ENCODE results near the gene TAPT1.
"Not testable (repeated sequence)": the region's sequence is repeated elsewhere in the genome, so short reads cannot be mapped to it uniquely, and the experiment has no call there.

Gene TAPT1

GRCh38 chr4:16213121-16213520 is 13.2 kb downstream of the TAPT1 start:
- DNase-seq (ENCODE audit: low read depth in 2 of 2): no peak

- no peak for DNase-seq (ENCODE audit: low read depth in 2 of 2)
Observed at GRCh38 chr4:16212138-16212782, 14.0 kb downstream of the TAPT1 start.

GRCh38 chr4:16207409-16207808 is 18.9 kb downstream of the TAPT1 start:
- DNase-seq (ENCODE audit: low read depth in 2 of 2): no peak

GRCh38 chr4:16206848-16207247 is 19.4 kb downstream of the TAPT1 start:
- DNase-seq (ENCODE audit: low read depth in 2 of 2): no peak

GRCh38 chr4:16206301-16206700 is 20.0 kb downstream of the TAPT1 start:
- DNase-seq (ENCODE audit: low read depth in 2 of 2): no peak

GRCh38 chr4:16205298-16206164 is 20.7 kb downstream of the TAPT1 start:
- DNase-seq (ENCODE audit: low read depth in 2 of 2): no peak

GRCh38 chr4:16204505-16204904 is 21.8 kb downstream of the TAPT1 start:
- DNase-seq (ENCODE audit: low read depth in 2 of 2): no peak

- DNase-seq (ENCODE audit: low read depth in 2 of 2): no peak
Observed at GRCh38 chr4:16203083-16203482, 23.2 kb downstream of the TAPT1 start.

GRCh38 chr4:16202598-16202997 is 23.7 kb downstream of the TAPT1 start:
- no peak for DNase-seq (ENCODE audit: low read depth in 2 of 2)

- no peak for DNase-seq (ENCODE audit: low read depth in 2 of 2)
Observed at GRCh38 chr4:16199093-16199492, 27.2 kb downstream of the TAPT1 start.

GRCh38 chr4:16197876-16198665 is 28.2 kb downstream of the TAPT1 start:
- no peak for DNase-seq (ENCODE audit: low read depth in 2 of 2)

GRCh38 chr4:16196482-16197393 is 29.5 kb downstream of the TAPT1 start:
- no peak for DNase-seq (ENCODE audit: low read depth in 2 of 2)

- no peak for DNase-seq (ENCODE audit: low read depth in 2 of 2)
Observed at GRCh38 chr4:16195209-16195608, 31.1 kb downstream of the TAPT1 start.

- DNase-seq (ENCODE audit: low read depth in 2 of 2): not testable (repeated sequence)
Observed at GRCh38 chr4:16194798-16195197, 31.5 kb downstream of the TAPT1 start.

GRCh38 chr4:16194214-16194613 is 32.1 kb downstream of the TAPT1 start:
- no peak for DNase-seq (ENCODE audit: low read depth in 2 of 2)

GRCh38 chr4:16192631-16193518 is 33.4 kb downstream of the TAPT1 start:
- DNase-seq (ENCODE audit: low read depth in 2 of 2): no peak

GRCh38 chr4:16192057-16192456 is 34.2 kb downstream of the TAPT1 start:
- DNase-seq (ENCODE audit: low read depth in 2 of 2): no peak

GRCh38 chr4:16187455-16187854 is 38.8 kb downstream of the TAPT1 start:
- no peak for DNase-seq (ENCODE audit: low read depth in 2 of 2)

- DNase-seq (ENCODE audit: low read depth in 2 of 2): no peak
Observed at GRCh38 chr4:16186986-16187385, 39.3 kb downstream of the TAPT1 start.

GRCh38 chr4:16183604-16184003 is 42.7 kb downstream of the TAPT1 start:
- DNase-seq (ENCODE audit: low read depth in 2 of 2): no peak

Data from stimulated activated CD8-positive, alpha-beta memory T cell treated with anti-CD3 and anti-CD28 coated beads, Interleukin-15, amount 100 ng/mL, for 48 hours (primary cell).